G401.6 (cell line): ENCODE measurements around the gene MNAT1.
A peak's percentile ranks its signal among the peaks of the same experiment; 100 is the strongest.
"Not testable (repeated sequence)": the region's sequence is repeated elsewhere in the genome, so short reads cannot be mapped to it uniquely, and the experiment has no call there.

Source experiments
- FAIRE-seq: peaks from 2 replicates; lab custom pipeline; 2012; peaks lifted over from hg19 to GRCh38; lab: Jason Lieb, UNC

MNAT1 gene

GRCh38 chr14:60805841-60806430 lies 71.4 kb downstream of the MNAT1 start:
- FAIRE-seq = no peak

- FAIRE-seq = no peak
Observed at GRCh38 chr14:60807247-60807646, 72.7 kb downstream of the MNAT1 start.

- no peak for FAIRE-seq
Observed at GRCh38 chr14:60807971-60808370, 73.4 kb downstream of the MNAT1 start.

DNA sequence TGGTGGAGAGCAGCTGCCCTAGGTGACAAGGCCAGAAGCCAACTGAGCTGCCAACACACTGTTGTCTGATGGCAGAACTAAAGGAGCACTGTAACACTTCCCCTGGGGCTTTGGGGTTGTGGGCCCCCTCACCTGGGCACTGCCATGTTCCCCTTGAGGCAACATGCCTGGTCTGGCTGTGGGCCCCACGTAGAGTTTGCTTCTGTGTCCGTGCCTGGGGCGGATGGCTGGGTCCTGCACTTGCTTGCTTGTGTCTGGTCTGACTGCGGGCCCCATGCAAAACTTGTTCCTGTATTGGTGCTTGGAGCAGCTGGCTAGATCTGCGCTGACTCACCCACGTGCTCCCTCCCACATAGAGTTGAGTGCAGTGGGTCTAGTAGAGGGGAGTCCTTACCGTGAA lies 78.4 kb downstream of the MNAT1 start:
- no peak for FAIRE-seq

GRCh38 chr14:60815371-60815770 lies 80.8 kb downstream of the MNAT1 start:
- FAIRE-seq = no peak

- peak; percentile 86 for FAIRE-seq
Observed at GRCh38 chr14:60817113-60817512, 82.6 kb downstream of the MNAT1 start.

DNA sequence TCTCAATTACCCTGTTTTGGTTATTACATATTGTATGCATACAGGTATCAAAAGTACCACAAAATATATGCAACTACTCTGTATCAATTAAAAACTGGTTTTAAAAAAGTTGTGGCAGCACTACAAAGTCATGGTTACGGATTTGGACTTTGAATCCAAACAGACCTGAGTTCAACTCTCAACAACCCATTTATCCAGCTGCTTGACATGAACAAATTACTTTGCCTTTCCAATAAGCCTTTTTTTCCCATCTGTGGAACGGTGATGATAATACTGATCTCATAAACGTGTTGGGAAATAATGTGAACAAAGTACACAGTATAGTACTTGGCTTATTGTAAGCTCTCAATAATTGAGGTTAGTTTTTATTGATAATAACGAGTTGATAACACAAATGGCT lies 85.0 kb downstream of the MNAT1 start:
- no peak for FAIRE-seq

DNA sequence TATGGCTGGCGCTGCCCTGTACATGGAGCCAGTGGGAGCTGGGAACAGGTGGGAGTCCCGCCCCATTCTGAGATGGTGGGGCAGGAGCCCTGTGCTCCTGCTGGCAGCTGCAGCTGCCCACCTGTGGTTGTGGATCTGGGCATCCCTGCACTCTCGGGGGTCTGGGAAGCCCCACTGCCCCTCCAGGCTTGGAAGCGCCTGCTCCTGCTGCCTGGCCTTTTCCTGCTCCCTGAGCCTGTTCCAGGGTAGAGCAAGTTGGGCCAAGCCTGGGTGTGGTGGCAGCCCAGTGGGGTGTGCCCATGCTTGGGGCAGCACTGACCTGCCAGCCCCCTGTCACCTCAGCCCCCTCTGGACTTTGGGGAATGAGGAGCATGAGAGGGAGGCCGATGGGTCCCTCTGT lies 104.0 kb downstream of the MNAT1 start:
- FAIRE-seq = no peak

- no peak for FAIRE-seq
Observed at GRCh38 chr14:60839057-60839456, 104.5 kb downstream of the MNAT1 start.

GRCh38 chr14:60839657-60840056 lies 105.1 kb downstream of the MNAT1 start:
- no peak for FAIRE-seq

DNA sequence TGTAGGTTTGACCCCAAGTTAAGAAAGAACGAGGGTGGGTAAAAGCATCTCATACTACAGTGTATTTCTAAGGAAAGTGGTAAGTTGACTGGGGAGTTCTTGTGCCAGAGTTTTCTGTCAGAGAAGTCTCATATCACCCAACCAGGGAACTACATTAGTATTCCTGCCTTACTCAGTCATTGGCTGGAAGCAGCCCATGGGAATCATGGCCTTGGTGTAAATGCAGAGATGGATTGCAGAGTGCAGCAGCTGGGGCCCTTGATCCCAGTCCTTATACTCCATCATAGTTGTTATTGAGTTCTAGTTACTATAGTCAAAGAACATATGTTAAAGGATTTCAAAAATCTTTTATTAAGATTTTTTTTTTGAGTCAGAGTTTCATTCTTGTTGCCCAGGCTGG lies 105.8 kb downstream of the MNAT1 start:
- no peak for FAIRE-seq

DNA sequence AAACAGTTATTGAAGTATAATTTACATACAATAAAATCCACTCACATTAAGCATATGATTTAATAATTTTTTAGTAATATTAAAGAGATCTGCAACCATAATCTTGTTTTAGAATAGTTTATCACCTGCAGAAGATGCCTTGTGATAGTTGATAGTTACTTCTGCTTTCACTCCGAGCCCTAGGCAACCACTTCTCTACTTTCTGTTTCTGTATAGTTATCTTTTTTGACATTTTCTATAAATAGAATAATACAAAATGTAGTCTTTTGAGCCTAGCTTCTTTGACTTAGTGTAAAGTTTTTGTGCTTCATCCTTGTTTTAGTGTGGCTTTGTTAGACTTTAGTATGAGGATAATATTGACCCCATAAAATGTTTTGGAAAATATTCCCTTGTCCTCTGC lies 111.0 kb downstream of the MNAT1 start:
- no peak for FAIRE-seq

GRCh38 chr14:60848066-60848465 lies 113.5 kb downstream of the MNAT1 start:
- FAIRE-seq = no peak

DNA sequence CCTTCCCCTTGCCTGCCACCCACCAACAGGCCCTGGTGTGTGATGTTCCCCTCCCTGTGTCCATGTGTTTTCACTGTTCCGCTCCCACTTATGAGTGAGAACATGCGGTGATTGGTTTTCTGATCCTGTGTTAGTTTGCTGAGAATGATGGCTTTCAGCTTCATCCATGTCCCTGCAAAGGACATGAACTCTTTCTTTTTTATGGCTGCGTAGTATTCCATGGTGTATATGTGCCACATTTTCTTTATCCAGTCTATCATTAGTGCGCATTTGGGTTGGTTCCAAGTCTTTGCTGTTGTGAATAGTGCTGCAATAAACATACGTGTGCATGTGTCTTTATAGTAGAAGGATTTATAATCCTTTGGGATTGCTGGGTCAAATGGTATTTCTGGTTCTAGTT lies 117.1 kb downstream of the MNAT1 start:
- FAIRE-seq = not testable (repeated sequence)

DNA sequence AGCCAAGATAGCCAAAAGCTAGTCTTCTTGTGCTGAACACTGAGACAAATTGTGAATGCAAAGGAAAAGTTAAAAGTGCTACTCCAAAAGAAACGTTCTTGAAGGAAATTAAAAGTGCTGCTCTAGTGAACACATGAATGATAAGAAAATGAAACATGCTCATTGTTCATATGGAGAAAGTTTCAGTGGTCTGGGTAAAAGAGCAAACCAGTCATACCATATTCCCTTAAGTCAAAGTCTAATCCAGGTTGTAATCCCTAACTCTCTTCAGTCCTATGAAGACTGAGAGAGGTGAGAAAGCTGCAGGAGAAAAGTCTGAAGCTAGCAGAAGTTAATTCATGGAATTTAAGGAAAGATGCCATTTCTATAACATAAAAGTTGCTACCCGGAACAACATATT lies 121.5 kb downstream of the MNAT1 start:
- FAIRE-seq = no peak

- peak; percentile 34 for FAIRE-seq
Observed at GRCh38 chr14:60859525-60859924, 125.0 kb downstream of the MNAT1 start.

DNA sequence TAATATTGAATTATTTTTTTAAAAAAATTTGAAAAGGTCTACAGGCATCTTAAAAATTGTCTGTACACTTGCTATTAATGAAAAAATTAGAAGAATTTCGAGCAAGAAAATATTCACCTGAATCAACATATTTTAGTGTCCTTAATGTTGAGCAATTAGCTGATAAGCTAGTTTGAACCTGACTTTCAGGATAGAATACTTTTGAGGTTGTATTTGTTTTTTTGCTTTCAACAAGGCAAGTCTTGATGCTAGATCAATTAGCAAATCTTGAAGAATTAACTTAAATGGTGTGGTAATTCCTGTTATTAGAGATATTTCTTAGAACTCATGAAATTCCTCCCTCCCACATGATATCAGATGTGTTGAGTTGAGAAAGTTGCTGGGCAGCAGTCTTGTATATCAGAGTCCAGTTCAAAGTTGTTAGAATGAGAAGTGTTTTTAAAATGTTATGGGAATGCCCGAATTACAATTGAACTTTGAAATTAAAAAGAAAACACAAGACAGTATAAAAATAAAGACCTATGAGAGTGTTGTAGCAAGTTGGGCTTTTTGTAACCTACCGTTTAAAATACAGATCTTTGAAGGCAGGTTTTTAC lies 127.1 kb downstream of the MNAT1 start:
- no peak for FAIRE-seq

DNA sequence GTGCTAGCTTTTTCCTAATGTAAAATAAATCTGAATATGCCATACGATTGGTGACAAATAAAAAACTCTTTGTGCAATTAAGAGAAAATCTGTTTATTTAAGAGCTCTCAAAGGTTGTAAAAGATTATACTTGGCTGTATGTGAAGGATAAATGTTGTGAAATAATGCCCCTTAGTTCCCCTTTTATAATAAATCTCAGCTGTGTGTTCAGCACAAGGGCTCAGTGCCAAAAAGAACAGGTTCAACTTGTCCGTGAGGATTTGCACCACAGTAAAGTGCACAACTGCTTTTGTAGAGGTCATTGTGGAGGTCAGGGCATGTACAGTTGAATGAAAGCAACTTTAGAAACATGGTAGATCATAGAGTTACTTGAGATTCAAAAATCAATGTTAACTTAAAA lies 127.7 kb downstream of the MNAT1 start:
- no peak for FAIRE-seq

GRCh38 chr14:60863249-60863648 lies 128.7 kb downstream of the MNAT1 start:
- FAIRE-seq = no peak

- peak; percentile 67 for FAIRE-seq
Observed at GRCh38 chr14:60865378-60866127, 131.0 kb downstream of the MNAT1 start.

GRCh38 chr14:60867503-60868172 lies 133.1 kb downstream of the MNAT1 start:
- FAIRE-seq = no peak

DNA sequence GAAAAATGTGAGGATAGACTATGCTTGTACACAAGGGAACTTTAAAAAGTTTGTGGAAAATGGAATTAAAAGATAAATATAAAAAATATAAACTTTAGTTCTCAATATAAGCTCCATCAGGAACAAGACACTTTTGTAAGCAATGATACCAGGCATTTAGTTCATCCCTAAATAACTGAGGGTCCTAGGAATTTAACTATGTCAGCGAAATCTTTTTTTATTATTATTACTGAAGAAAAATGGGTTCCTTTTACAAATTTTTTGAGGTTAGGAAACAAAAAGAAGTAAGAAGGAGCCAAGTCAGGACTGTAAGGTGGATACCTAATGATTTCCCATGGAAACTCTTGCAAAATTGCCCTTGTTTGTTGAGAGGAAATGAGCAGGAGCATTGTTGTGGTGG lies 143.6 kb downstream of the MNAT1 start:
- peak; percentile 39 for FAIRE-seq

- FAIRE-seq = no peak
Observed at GRCh38 chr14:60878536-60878935, 144.0 kb downstream of the MNAT1 start.
